Liver (tissue), 9 donors: ENCODE data around the gene ALDH16A1. TPM values are rescaled to one million over a fixed set of nuclear protein-coding genes. Genes with fewer than 3 reads are reported as not detected.

Experiments
- DNase-seq: peaks from one replicate; pipeline ENCODE4 v3.0.0-alpha.2; 2017; ENCODE audit warnings: low spot score
- H3K27ac ChIP-seq, 2 donors: one replicate each; pipeline ENCODE4 v1.7.0; 2013; ENCODE audit warnings: inconsistent platforms in 2 of 2, low read length in 2 of 2, control low read depth in 1 of 2, low read depth in 1 of 2, mild to moderate bottlenecking in 1 of 2
- H3K27me3 ChIP-seq, 4 donors: one replicate each; pipeline versions ENCODE4 v1.6.1 to v1.7.0; 2013; ENCODE audit warnings: low read length in 3 of 4, inconsistent platforms in 1 of 4, mild to moderate bottlenecking in 1 of 4, moderate library complexity in 1 of 4; ENCODE audit not compliant: control insufficient read depth in 4 of 4, insufficient read depth in 4 of 4
- H3K36me3 ChIP-seq, 4 donors: one replicate each; pipeline versions ENCODE4 v1.6.1 to v1.7.0; 2013; ENCODE audit warnings: low read length in 3 of 4, mild to moderate bottlenecking in 3 of 4, low read depth in 1 of 4, moderate library complexity in 1 of 4; ENCODE audit not compliant: control insufficient read depth in 4 of 4, insufficient read depth in 3 of 4
- H3K4me1 ChIP-seq, 4 donors: one replicate each; pipeline versions ENCODE4 v1.6.1 to v1.7.0; 2013; ENCODE audit warnings: low read length in 3 of 4, mild to moderate bottlenecking in 3 of 4, moderate library complexity in 1 of 4; ENCODE audit not compliant: control insufficient read depth in 4 of 4, insufficient read depth in 4 of 4
- H3K4me3 ChIP-seq, 3 donors: one replicate each; pipeline versions ENCODE4 v1.6.1 to v1.7.0; 2013; ENCODE audit warnings: low read length in 3 of 3, control low read depth in 1 of 3, low read depth in 1 of 3, mild to moderate bottlenecking in 1 of 3
- H3K9ac ChIP-seq, 2 donors: one replicate each; pipeline ENCODE4 v1.7.0; 2013; ENCODE audit warnings: low read length in 2 of 2, mild to moderate bottlenecking in 2 of 2, moderate library complexity in 2 of 2, control low read depth in 1 of 2, low read depth in 1 of 2
- H3K9me3 ChIP-seq, 4 donors: one replicate each; pipeline versions ENCODE4 v1.6.1 to v1.7.0; 2013; ENCODE audit warnings: low read length in 3 of 4; ENCODE audit not compliant: control insufficient read depth in 4 of 4
- CTCF ChIP-seq: fragments of 150-350 bp; IDR thresholded peaks from 2 replicates; pipeline ENCODE4 v1.5.1; 2017; ENCODE audit warnings: improper control_type of control experiment, low read depth, low read length; ENCODE audit not compliant: missing input control
- EGR1 ChIP-seq, 2 donors: IDR thresholded peaks; 2 replicates each; pipeline ENCODE4 v1.6.1; 2016 to 2018; ENCODE audit warnings: antibody characterized with exemption in 2 of 2, low read depth in 2 of 2
- FOXA2 ChIP-seq: IDR thresholded peaks from 2 replicates; pipeline ENCODE4 v1.6.1; 2016; ENCODE audit warnings: antibody characterized with exemption
- GABPA ChIP-seq, 2 donors: IDR thresholded peaks in 1 of 2; conservative IDR thresholded peaks in 1 of 2; 2 replicates each; pipeline ENCODE4 v1.6.1; 2016; ENCODE audit warnings: antibody characterized with exemption in 2 of 2, mild to moderate bottlenecking in 1 of 2, moderate library complexity in 1 of 2
- HNF4A ChIP-seq, 2 donors: conservative IDR thresholded peaks; 2 replicates each; pipeline ENCODE4 v1.6.1; 2016; ENCODE audit warnings: antibody characterized with exemption in 2 of 2, mild to moderate bottlenecking in 2 of 2
- MAX ChIP-seq: IDR thresholded peaks from 2 replicates; pipeline ENCODE4 v1.6.1; 2016; ENCODE audit warnings: antibody characterized with exemption
- REST ChIP-seq: IDR thresholded peaks from 2 replicates; pipeline ENCODE4 v1.6.1; 2016; ENCODE audit warnings: antibody characterized with exemption, mild to moderate bottlenecking
- RXRA ChIP-seq, 2 donors: IDR thresholded peaks; 2 replicates each; pipeline ENCODE4 v1.6.1; 2017 to 2018; ENCODE audit warnings: antibody characterized with exemption in 2 of 2, mild to moderate bottlenecking in 1 of 2
- SP1 ChIP-seq: IDR thresholded peaks from 2 replicates; pipeline ENCODE4 v1.6.1; 2018; ENCODE audit warnings: antibody characterized with exemption, mild to moderate bottlenecking
- TAF1 ChIP-seq: conservative IDR thresholded peaks from 2 replicates; pipeline ENCODE4 v1.6.1; 2016; ENCODE audit warnings: antibody characterized with exemption, mild to moderate bottlenecking
- YY1 ChIP-seq: IDR thresholded peaks from 2 replicates; pipeline ENCODE4 v1.6.1; 2016; ENCODE audit warnings: antibody characterized with exemption, mild to moderate bottlenecking
- ZBTB33 ChIP-seq: IDR thresholded peaks from 2 replicates; pipeline ENCODE4 v1.6.1; 2016; ENCODE audit warnings: antibody characterized with exemption
- WGBS: extraction: QIAGEN DNeasy Blood & Tissue Kit; methylation state at CpG from one replicate; pipeline ENCODE4 v1.1.7; 2013; 5-methylcytosine and 5-hydroxymethylcytosine counted together
- polyA plus RNA-seq, 2 donors: library from polyadenylated mRNA; stranded (reverse) in 1 of 2; unstranded in 1 of 2; fragments of 200-250 nt in 1 of 2; fragments of >200 nt in 1 of 2; fragmentation: Nextera tagmentation in 1 of 2; extraction: Ambion mirVana in 1 of 2; gene quantifications; one replicate each; pipeline versions ENCODE4 v1.2.1 to v1.2.3, GENCODE V29; 2013 to 2015
- total RNA-seq, 2 donors: library from RNA; depleted of rRNA; stranded (reverse); fragments of >200 nt; gene quantifications; one replicate each; pipeline ENCODE4 v1.2.3, GENCODE V29; 2014
- donor health status: healthy.
- donor health status: healthy.
- donor health status: healthy.
- donor health status: healthy.
- donor health status: healthy.

The ALDH16A1 gene
- total and polyA plus RNA-seq, 4 donors, result 5.2 to 35.8 (median 21.5) TPM

GRCh38 chr19:49403404-49404187, 49.4 kb upstream of the ALDH16A1 start:
- 60% methylated on average over 7 of the region's 7 CpGs for WGBS
- no peak for TF ChIP-seq CTCF
- TF ChIP-seq EGR1 (IDR thresholded peaks at IDR 0.05; ENCODE audit: low read depth in 2 of 2), result no peak
- no peak for TF ChIP-seq REST
- no peak for TF ChIP-seq TAF1
- TF ChIP-seq YY1, result no peak
- TF ChIP-seq ZBTB33, result no peak
- TF ChIP-seq SP1, result no peak
- H3K4me1 ChIP-seq, result no peaks in the 10 kb centered on the region
- no peak overlapping the region for H3K4me3 ChIP-seq
- H3K27me3 ChIP-seq, result no peaks in the 10 kb centered on the region
- no peak for DNase-seq
- no peak overlapping the region for H3K9ac ChIP-seq
- no peak overlapping the region for H3K27ac ChIP-seq
- H3K36me3 ChIP-seq, result no peaks in the 10 kb centered on the region
- no peaks in the 10 kb centered on the region for H3K9me3 ChIP-seq

GRCh38 chr19:49407079-49407478, 45.9 kb upstream of the ALDH16A1 start:
- 80% methylated on average over 7 of the region's 7 CpGs for WGBS
- no peaks in the 10 kb centered on the region for H3K36me3 ChIP-seq
- TF ChIP-seq EGR1 (IDR thresholded peaks at IDR 0.05; ENCODE audit: low read depth in 2 of 2) (no peak), RXRA (IDR thresholded peaks at IDR 0.05) (no peak), YY1 (no peak), GABPA (IDR thresholded peaks at IDR 0.05 in 1 of 2, conservative IDR thresholded peaks at IDR 0.05 in 1 of 2) (no peak), FOXA2 (no peak), ZBTB33 (no peak), HNF4A (conservative IDR thresholded peaks at IDR 0.05) (no peak), MAX (no peak)
- no peak for DNase-seq
- H3K4me3 ChIP-seq, result no peak overlapping the region
- peaks cover 0 to 2% (median 0%) of the 10 kb centered on the region in 4 donors for H3K27me3 ChIP-seq
- H3K4me1 ChIP-seq, result no peaks in the 10 kb centered on the region
- H3K27ac ChIP-seq, result no peak overlapping the region
- H3K9ac ChIP-seq, result no peak overlapping the region
- no peaks in the 10 kb centered on the region for H3K9me3 ChIP-seq
